Thyroid gland (tissue), 4 donors: ENCODE data around the gene CLP1. TPM values are rescaled to one million over a fixed set of nuclear protein-coding genes. Genes with fewer than 3 reads are reported as not detected.

Experiments used
- DNase-seq, 2 donors: peaks; one replicate each; pipeline ENCODE4 v3.0.0-alpha.2; 2019
- H3K27ac ChIP-seq, 3 donors: fragments of 200-600 bp; sonication (generic); 1 replicate in 2 of 3; 2 replicates in 1 of 3; pipeline ENCODE4 v1.5.1; 2016 to 2019; ENCODE audit warnings: mild to moderate bottlenecking in 1 of 3, moderate library complexity in 1 of 3
- H3K27me3 ChIP-seq: fragments of 200-600 bp; sonication (generic); one replicate; pipeline ENCODE4 v1.5.1; 2019
- H3K36me3 ChIP-seq, 2 donors: fragments of 200-600 bp; sonication (generic); one replicate each; pipeline ENCODE4 v1.5.1; 2016 to 2019
- H3K4me1 ChIP-seq, 2 donors: fragments of 200-600 bp; sonication (generic); one replicate each; pipeline ENCODE4 v1.5.1; 2017 to 2019
- H3K4me3 ChIP-seq, 3 donors: fragments of 200-600 bp; sonication (generic); replicated peaks in 1 of 3; 1 replicate in 2 of 3; 2 replicates in 1 of 3; pipeline ENCODE4 v1.5.1; 2016; ENCODE audit warnings: mild to moderate bottlenecking in 1 of 3
- H3K9me3 ChIP-seq: fragments of 200-600 bp; sonication (generic); one replicate; pipeline ENCODE4 v1.5.1; 2017
- POLR2A ChIP-seq, 2 donors: fragments of 450-650 bp; IDR thresholded peaks; one replicate each; pipeline ENCODE4 v1.6.1; 2017; ENCODE audit warnings: antibody characterized with exemption in 2 of 2, mild to moderate bottlenecking in 2 of 2, moderate library complexity in 1 of 2
- WGBS, 2 donors: methylation state at CpG; one replicate each; pipeline ENCODE4 v1.1.5; 2017; 5-methylcytosine and 5-hydroxymethylcytosine counted together
- intact Hi-C: fragments of 100-400 bp; cut with DNase I; formaldehyde crosslinking; loops from one replicate; pipeline ENCODE4 v1.15.1; 2023
- microRNA counts, 2 donors: library from miRNA; unstranded; fragments of <30 nt; microRNA quantifications; one replicate each; lab custom pipeline; 2016 to 2017
- microRNA-seq: library from miRNA; unstranded; fragments of <30 nt; microRNA quantifications from one replicate; pipeline ENCODE4, GENCODE V29; 2016
- small RNA-seq: library from RNA; depleted of rRNA; stranded (forward); fragments of <200 nt; gene quantifications from one replicate; pipeline ENCODE3, GENCODE V24; 2016
- total RNA-seq, 4 donors: library from RNA; depleted of rRNA; stranded (reverse); fragments of >200 nt; gene quantifications; one replicate each; pipeline ENCODE4 v1.2.3, GENCODE V29; 2016
- TF ChIP-seq, protein P1 (sequence below), 6 experiments: fragments of 200-600 bp in 3 of 6; fragments of 450-650 bp in 3 of 6; sonication (generic) in 3 of 6; IDR thresholded peaks; one replicate each; pipeline ENCODE4 v1.5.1; 2016 to 2019; ENCODE audit warnings: antibody characterized with exemption in 6 of 6, mild to moderate bottlenecking in 2 of 6, inconsistent platforms in 1 of 6, moderate library complexity in 1 of 6

CLP1 gene
- total RNA-seq, 4 donors from 2014 or later, result 10.7 to 15.9 (median 14.1) TPM

DNA sequence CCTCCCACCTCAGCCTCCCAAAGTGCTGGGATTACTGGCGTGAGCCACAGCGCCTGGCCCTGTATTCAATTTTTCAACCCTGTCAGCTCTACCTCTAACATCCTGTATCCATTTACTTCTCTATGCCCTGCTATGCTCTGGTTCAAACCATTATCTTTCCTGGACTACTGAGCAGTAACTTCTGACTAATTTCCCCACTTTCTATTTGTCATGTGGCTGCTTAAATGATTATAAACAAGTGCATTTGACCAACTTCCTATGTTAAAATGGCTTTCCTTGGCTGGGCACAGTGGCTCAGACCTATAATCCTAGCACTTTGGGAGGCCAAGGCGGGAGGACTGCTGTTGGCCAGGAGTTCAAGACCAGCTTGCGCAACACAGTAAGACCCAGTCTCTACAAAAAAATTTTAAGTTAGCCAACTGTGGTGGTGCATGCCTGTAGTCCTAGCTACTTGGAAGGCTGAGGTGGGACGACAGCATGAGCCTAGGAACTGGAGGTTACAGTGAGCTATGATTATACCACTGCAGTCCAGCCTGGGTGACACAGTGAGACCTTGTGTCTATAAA, 52.3 kb downstream of the CLP1 start:
- H3K9me3 ChIP-seq, result no peaks in the 10 kb centered on the region
- peaks cover 0 to under 1% of the 10 kb centered on the region in 2 donors for H3K36me3 ChIP-seq
- H3K4me3 ChIP-seq, result no peak overlapping the region
- no peaks in the 10 kb centered on the region for H3K27me3 ChIP-seq
- intact Hi-C loops, result loop anchor here (5.0 kb wide), 1 partner anchor 33 kb away; no protein-coding TSS in a partner anchor
- H3K27ac ChIP-seq, result no peak overlapping the region
- 96 to 97% methylated on average over 5 of the region's 5 CpGs for WGBS, 2 donors
- H3K4me1 ChIP-seq, result peaks cover 21 to 29% of the 10 kb centered on the region in 2 donors
- TF ChIP-seq POLR2A (IDR thresholded peaks at IDR 0.05), result no peak
- TF ChIP-seq, protein P1, sequence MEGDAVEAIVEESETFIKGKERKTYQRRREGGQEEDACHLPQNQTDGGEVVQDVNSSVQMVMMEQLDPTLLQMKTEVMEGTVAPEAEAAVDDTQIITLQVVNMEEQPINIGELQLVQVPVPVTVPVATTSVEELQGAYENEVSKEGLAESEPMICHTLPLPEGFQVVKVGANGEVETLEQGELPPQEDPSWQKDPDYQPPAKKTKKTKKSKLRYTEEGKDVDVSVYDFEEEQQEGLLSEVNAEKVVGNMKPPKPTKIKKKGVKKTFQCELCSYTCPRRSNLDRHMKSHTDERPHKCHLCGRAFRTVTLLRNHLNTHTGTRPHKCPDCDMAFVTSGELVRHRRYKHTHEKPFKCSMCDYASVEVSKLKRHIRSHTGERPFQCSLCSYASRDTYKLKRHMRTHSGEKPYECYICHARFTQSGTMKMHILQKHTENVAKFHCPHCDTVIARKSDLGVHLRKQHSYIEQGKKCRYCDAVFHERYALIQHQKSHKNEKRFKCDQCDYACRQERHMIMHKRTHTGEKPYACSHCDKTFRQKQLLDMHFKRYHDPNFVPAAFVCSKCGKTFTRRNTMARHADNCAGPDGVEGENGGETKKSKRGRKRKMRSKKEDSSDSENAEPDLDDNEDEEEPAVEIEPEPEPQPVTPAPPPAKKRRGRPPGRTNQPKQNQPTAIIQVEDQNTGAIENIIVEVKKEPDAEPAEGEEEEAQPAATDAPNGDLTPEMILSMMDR (IDR thresholded peaks at IDR 0.05), result no peak
- no peak for DNase-seq

MicroRNAs within 50 kb of the gene (microRNA counts, 767-probe panel; counts per million panel counts)
- 4,124 to 7,718 counts per million in 2 donors for microRNA hsa-miR-130a-3p (lab: Ali Mortazavi, UCI)

Small RNA genes lying within 50 kb of the gene (microRNA-seq; reads per million reads assigned to microRNA genes)
- gene MIR130A, result 11,606 reads per million, percentile 93 among the genes with 10 or more reads in this experiment

Small RNA genes lying within 50 kb of the gene (small RNA-seq; reads per million reads assigned to genes)
- 151 reads per million, percentile 97 among the genes with 10 or more reads in this experiment for gene MIR130A

Other genes starting within 250 kb of the CLP1 start
- gene SLC43A3, start 230.6 kb upstream of the CLP1 start, total RNA-seq, result 100 to 1,000 TPM; 124 to 321 (median 218) TPM
- 10 to 100 TPM; 11.2 to 27.6 (median 17.1) TPM for gene RTN4RL2, start 197.2 kb upstream of the CLP1 start, total RNA-seq
- 10 to 100 TPM; 20.3 to 64.1 (median 28.8) TPM for gene SLC43A1, start 142.1 kb upstream of the CLP1 start, total RNA-seq
- 10 to 100 TPM; 29.8 to 43.7 (median 37.4) TPM for gene TIMM10, start 127.0 kb upstream of the CLP1 start, total RNA-seq
- not detected for gene SMTNL1, start 120.2 kb upstream of the CLP1 start, total RNA-seq
- gene UBE2L6, start 90.1 kb upstream of the CLP1 start, total RNA-seq, result 10 to 100 TPM; 30.8 to 41.7 (median 38.8) TPM
- 100 to 1,000 TPM; 107 to 343 (median 196) TPM for gene SERPING1, start 60.1 kb upstream of the CLP1 start, total RNA-seq
- gene YPEL4, start 7.8 kb upstream of the CLP1 start, total RNA-seq, result 1 to 10 TPM in 2 of 4 donors, not detected in 2; 1.1 to 1.7 TPM
- 10 to 100 TPM; 55.5 to 77.5 (median 71.6) TPM for gene ZDHHC5, start 10.4 kb downstream of the CLP1 start, total RNA-seq
- gene MED19, start 54.5 kb downstream of the CLP1 start, total RNA-seq, result 10 to 100 TPM; 24.6 to 38.1 (median 35.6) TPM
- gene TMX2, start 54.8 kb downstream of the CLP1 start, total RNA-seq, result 100 to 1,000 TPM in 1 of 4 donors, 10 to 100 TPM in 3; 85.3 to 127 (median 92.4) TPM
- 100 to 1,000 TPM; 130 to 271 (median 169) TPM for gene SELENOH, start 83.7 kb downstream of the CLP1 start, total RNA-seq
- not detected for gene BTBD18, start 94.1 kb downstream of the CLP1 start, total RNA-seq
- gene CTNND1, start 104.0 kb downstream of the CLP1 start, total RNA-seq, result 100 to 1,000 TPM; 178 to 238 (median 202) TPM